GM13976 (cell line): Measurements from ENCODE around the gene PRKACA.

Source experiments
- DNase-seq: peaks from one replicate; pipeline ENCODE4 v3.0.0; 2012; ENCODE audit warnings: low spot score
- in situ Hi-C: fragments of 300-500 bp; cut with MboI; formaldehyde crosslinking; loops from one replicate; pipeline ENCODE4 v1.12.0; 2022; ENCODE audit warnings: low sequenced_read_pairs, mixed read lengths, inconsistent platforms; ENCODE audit not compliant: unreplicated experiment
- TF ChIP-seq, protein P1 (sequence below): IDR thresholded peaks from 2 replicates; pipeline ENCODE4 v1.5.1; 2012; ENCODE audit warnings: borderline replicate concordance, mild to moderate bottlenecking; ENCODE audit not compliant: insufficient read depth; ENCODE audit errors: extremely low read depth, missing control alignments, control extremely low read depth

The PRKACA gene

DNA sequence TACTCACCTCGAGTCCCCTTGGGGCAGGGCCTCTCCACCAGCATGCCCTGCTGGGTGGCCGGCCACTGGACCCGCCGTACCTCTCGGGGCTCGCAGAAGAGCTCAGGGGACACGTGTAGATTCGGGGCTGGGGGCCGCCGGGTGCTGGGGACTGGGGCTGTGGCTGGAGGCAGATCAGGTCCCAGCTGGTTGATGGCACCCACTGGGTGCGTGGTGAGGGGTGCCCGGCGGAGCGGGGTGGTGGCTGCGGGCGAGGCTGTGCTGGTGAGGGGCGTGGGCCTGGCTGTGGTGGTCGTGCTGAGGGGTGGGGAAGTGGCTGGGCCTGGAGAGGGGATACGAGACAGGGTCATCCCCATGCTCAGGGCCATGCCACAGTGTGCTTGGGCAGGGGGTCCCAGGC, 43.7 kb upstream of the PRKACA start:
- in situ Hi-C loops: no loop called here
- DNase-seq: no peak
- TF ChIP-seq, protein P1, sequence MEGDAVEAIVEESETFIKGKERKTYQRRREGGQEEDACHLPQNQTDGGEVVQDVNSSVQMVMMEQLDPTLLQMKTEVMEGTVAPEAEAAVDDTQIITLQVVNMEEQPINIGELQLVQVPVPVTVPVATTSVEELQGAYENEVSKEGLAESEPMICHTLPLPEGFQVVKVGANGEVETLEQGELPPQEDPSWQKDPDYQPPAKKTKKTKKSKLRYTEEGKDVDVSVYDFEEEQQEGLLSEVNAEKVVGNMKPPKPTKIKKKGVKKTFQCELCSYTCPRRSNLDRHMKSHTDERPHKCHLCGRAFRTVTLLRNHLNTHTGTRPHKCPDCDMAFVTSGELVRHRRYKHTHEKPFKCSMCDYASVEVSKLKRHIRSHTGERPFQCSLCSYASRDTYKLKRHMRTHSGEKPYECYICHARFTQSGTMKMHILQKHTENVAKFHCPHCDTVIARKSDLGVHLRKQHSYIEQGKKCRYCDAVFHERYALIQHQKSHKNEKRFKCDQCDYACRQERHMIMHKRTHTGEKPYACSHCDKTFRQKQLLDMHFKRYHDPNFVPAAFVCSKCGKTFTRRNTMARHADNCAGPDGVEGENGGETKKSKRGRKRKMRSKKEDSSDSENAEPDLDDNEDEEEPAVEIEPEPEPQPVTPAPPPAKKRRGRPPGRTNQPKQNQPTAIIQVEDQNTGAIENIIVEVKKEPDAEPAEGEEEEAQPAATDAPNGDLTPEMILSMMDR: no peak

DNA sequence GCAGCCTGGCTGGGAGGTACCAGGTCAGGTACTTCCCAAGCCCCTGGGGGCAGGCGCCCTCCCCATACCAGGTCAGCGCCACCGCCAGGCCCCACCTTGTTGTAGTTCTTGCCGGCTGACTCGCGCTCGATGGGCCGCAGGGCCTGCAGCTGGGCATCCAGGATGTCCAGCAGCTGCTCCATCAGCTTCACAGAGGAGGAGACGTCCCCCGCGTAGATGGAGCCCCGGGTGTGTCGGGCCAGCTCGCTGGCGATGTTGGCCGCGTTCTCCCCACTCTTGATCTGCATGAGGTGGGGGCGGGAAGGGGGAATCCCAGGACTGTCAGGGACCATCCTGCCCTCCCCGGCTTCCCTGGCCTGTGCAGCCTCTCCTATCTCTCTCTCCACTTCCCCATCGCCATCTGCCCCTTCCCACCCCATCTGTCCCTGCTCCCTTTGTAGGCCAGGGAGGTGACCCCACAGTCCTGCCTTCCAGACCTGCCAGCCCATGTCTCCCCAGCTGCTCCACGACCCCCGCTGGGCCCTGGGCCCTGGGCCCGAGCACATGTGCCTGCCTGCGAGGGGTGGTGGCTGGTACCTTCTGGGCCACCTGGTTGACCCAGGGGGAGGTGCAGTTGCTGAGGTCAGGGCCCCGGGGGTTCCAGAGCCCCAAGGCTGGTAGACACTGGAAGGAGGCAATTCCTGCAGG, 42.6 kb upstream of the PRKACA start:
- in situ Hi-C loops: no loop called here
- TF ChIP-seq, protein P1: no peak
- no peak for DNase-seq

DNA sequence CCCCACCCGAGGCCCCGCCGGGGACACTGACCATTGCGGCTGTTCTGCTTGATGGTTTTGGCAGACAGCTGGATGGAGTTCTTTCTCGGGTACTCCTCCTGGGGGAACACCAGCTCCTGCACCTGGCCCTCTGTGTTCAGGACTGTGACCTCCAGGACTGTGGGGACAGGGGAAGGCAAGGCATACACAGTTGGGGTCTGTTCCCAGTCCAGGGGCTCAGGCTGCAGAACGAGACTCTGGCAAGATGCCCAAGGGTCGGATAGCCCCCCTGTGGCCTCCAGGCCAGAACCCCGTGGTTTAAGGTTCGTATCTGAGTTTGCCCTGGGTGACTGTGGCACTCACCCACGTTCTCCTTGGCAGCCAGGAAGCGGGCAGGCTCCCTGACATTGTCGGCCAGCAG, 41.5 kb upstream of the PRKACA start:
- in situ Hi-C loops: no loop called here
- TF ChIP-seq, protein P1: no peak
- no peak for DNase-seq

DNA sequence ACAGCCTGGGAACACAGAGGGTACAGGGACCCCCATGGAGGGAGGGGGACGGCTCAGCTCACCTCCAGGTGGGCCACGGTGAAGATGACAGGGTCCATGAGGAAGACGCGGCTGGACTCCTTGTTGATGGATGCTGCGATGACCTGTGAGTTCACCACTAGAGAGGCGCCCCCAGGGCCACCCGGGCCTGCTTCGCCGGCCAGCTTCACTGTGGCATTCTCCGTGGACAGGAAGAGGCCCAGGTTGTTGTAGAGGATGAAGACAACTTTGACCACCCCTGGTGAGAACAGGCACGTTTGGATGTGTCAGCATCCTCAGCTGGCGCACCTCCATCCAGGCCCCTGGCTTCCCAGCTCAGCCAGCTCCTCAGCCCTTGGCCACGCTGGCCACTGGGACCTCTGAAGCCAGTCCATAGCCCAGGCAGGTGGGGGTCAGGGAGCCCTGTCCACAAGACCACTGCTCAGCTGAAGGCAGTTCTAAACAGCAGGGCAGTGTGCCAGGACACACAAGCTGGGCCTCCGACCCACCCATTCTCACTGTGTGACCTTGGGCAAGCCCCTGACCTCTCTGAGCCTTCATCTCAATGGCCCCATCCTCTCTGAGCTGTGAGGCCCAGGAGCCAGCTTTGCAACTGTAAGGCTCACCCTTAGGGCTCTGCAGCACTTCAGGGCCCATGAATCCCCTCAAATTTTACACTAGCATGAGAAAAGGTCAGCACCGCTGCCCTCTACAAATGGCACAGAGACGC, 40.9 kb upstream of the PRKACA start:
- DNase-seq: no peak
- in situ Hi-C loops: no loop called here
- TF ChIP-seq, protein P1: no peak

DNA sequence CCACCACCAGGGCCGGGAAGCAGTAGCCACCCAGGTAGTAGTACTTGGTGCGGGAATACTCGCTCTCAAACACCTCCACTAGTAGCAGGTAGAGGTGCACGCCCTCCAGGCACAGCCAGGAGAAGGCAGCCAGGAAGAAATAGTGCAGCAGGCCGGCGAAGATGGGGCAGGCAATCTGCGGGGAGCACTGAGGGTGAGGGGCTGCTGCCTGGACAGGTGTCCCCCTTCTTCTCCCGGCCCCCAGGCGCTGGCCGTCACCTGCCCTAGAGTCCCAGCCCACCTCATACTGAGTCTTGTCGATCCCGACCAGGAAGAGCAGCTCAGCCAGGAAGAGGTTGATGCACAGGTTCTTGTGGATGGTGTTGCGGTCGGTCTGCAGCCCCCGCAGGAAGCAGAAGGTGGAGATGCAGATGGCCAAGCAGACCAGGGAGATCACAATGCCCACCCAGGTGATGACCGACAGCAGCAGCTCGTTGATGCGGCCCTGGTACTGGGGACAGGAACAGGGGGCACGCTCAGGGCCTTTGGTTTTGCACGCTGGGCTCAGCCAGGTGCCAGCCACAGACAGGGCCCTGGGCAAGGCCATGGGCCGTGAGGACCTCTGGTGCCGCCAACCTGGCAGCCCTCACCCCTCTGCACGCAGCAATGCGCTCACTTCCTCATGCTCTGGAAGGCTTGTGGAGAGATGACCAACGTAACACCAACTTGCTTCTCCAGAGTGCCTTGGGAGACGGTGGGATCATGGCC, 39.6 kb upstream of the PRKACA start:
- DNase-seq: no peak
- in situ Hi-C loops: no loop called here
- TF ChIP-seq, protein P1: no peak

DNA sequence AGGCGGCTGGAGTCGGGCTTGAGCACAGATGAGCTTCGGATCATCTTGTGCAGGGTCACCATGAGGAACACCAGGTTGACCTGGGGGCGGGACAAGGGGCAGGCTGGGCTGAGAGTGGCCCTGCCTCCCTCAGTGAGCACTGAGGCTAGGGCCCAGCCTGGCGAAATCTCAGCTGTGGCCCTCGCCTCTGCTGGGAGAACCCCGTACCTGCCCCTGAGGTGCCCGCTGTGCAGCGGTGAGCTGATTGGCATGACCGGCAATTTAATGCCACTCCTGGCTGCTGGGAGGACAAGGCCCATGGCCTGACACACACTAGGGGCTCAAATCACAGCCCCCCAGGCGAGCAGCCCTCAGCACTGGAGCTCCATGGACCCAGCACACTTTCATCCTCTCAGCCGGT, 38.6 kb upstream of the PRKACA start:
- in situ Hi-C loops: no loop called here
- DNase-seq: no peak
- TF ChIP-seq, protein P1: no peak
